ENCODE results near the gene PACS1. TPM values are rescaled to one million over a fixed set of nuclear protein-coding genes. Genes with fewer than 3 reads are reported as not detected.
"Not testable (repeated sequence)": the region's sequence is repeated elsewhere in the genome, so short reads cannot be mapped to it uniquely, and the experiment has no call there.

Gene PACS1
- total RNA-seq (2014; rRNA removed; shearing (Covaris generic); ENCODE audit: low replicate concordance), result 4.2 and 15.9 TPM in 2 replicates

DNA sequence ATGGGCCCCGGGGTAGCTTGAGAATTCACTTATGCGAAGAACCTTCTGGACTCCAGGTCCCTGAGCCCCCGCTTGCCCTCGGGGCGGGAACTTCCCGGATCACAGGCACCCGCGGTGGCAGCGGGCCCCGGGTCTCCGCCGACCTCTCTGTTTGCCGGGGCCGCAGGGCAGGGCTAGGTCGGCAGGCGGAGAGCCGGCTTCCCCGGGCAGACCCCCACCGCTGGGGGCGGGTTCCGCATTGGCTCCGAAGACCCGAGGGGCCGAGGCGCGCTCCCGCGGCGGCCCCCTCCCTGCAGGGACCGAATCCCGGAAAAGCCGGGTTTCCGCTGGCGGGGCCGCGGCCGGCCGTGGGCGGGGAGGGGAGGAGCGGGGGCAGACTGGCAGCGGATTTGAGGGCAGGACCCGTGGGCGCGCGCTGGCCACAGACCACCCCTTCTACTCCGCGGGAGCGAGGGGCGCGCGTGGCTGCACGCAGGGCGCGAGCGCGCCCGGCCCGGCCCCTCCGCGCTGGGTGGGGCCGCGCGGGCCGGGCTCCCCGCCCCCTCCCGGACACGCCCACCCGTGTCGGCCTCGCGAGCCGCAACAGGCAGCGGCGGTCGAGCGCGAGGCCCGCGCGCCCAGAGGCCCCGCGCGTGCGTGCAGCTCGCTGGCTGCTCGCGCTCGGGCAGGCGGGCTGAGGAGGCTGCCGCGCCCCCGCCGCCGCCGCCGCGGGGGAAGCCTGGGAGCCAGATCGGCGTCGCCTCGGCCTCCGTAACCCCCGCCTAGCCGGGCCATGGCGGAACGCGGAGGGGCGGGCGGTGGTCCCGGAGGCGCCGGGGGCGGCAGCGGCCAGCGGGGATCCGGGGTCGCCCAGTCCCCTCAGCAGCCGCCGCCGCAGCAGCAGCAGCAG, at the start of gene PACS1:
TSS of gene PACS1 (plus strand) at position 558 of the 889 bp plus-strand sequence. CDS start at position 773, 215 bp downstream.
- in situ Hi-C loops (cut with HindIII; ENCODE audit: low pct_unique_long_range_greater_than_20kb, low sequenced_read_pairs), result no loop called here
- DNase-seq (ENCODE audit: low read depth), result peak; percentile 49

GRCh38 chr11:66020618-66021357, 49.3 kb upstream of the PACS1 start:
- in situ Hi-C loops (cut with HindIII; ENCODE audit: low pct_unique_long_range_greater_than_20kb, low sequenced_read_pairs), result no loop called here
- peak; percentile 61 for DNase-seq (ENCODE audit: low read depth)

DNA sequence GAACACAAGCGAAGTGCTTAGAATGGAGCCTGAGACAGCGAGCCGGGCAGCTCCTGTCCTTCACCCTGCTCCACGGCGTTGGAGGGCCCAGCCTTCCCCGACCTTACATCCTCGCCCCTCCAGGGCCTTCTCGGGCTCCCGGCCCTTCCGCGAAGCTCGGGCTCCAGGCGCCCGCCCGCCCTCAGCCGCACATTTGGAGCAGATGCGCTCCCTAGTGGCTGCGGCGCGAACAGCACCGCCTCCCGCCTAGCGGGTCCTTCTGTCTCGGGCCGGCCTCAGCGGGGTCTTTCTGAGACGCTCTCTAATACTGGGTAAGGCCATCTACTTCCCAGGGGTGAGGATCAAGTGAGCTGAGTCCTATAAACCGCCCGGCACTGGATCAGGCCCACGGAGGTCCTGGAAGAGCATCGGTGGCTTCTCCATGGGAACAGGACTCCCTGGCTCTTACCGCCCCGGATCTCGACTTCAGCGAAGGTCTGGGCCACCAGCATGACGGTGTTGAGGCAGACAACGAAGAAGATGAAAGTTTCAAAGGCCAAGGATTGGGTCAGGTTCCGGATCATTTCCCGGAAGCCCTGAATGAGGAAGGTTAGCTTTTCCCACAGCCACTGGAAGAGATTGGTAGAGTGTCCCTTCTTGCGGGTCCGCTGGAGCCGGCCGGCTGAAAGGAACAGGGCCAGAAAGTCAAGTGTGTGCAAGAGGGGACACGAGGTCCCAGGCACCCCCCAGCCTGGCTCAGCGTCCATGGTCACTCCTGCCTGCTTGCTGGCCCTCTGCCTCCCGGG, 47.5 kb upstream of the PACS1 start:
- peak; percentile 42 for DNase-seq (ENCODE audit: low read depth)
- in situ Hi-C loops (cut with HindIII; ENCODE audit: low pct_unique_long_range_greater_than_20kb, low sequenced_read_pairs), result no loop called here

GRCh38 chr11:66023186-66023440, 47.0 kb upstream of the PACS1 start:
- DNase-seq (ENCODE audit: low read depth); in situ Hi-C loops (cut with HindIII; ENCODE audit: low pct_unique_long_range_greater_than_20kb, low sequenced_read_pairs): not testable (repeated sequence)

DNA sequence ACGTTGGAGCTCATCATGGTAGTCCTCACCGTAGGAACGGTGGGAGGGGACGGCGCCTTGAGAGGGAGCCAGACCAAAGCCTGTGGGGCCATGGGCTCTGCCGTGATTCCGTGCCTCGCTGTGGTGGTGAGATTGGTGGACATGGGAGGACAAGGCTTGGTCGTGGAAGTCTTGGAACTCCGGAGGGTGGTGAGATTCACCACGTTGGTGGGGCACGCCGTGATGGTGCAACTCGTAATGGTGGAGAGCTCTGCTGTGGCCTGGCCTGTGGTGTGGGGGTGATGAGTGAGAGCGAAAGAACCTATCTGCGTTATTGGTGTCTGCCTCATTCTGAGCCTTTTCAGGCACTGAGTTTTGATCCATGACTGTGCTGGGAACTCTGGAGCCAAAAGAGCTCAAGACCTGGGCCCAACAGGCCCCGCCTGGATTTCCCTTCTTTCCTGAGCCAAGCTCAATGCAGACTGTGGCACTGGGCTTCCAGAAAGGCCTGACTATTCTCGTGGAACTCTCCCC, 44.0 kb upstream of the PACS1 start, which contains the start of gene CATSPER1:
TSS of gene CATSPER1 (minus strand) at position 463 of the 513 bp plus-strand sequence. CDS start at position 363, 100 bp downstream.
- in situ Hi-C loops (cut with HindIII; ENCODE audit: low pct_unique_long_range_greater_than_20kb, low sequenced_read_pairs), result no loop called here

DNA sequence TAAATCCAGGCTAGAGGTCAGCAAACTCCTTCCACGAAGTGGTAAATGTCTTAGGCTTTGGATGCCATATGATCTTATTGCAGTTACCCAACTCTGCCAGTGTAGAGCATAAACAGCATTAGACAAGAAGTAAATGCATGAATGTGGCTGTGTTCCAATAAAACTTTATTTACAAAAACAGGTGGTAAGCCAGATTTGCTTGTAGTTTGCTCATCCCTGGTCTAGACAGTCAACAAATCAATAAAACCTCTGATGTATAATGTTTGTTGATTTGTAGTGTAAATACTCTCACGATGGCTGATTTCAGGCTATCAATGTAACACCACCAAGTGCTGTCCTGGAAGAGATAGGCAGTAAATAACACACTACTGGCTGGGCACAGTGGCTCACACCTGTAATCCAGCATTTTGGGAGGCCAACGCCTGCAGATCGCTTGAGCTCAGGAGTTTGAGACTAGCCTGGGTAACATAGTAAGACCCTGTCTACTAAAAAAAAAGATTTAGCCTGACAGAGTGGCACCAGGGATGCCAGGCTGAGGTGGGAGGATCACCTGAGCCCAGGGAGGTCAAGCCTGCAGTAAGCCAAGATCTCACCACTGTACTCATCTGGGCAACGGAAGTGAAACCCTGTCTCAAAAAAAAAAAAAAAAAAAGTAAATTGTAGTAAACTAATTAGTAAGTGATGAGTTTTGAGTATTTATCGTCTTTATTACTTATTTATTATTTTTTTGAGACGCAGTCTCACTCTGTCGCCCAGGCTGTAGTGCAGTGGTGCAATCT, 36.9 kb upstream of the PACS1 start:
- in situ Hi-C loops (cut with HindIII; ENCODE audit: low pct_unique_long_range_greater_than_20kb, low sequenced_read_pairs), result no loop called here
- DNase-seq (ENCODE audit: low read depth), result no peak

More for the DNA sequence above, 44.0 kb upstream of the PACS1 start, which contains the start of gene CATSPER1:
- no peak for DNase-seq (ENCODE audit: low read depth)

DNA sequence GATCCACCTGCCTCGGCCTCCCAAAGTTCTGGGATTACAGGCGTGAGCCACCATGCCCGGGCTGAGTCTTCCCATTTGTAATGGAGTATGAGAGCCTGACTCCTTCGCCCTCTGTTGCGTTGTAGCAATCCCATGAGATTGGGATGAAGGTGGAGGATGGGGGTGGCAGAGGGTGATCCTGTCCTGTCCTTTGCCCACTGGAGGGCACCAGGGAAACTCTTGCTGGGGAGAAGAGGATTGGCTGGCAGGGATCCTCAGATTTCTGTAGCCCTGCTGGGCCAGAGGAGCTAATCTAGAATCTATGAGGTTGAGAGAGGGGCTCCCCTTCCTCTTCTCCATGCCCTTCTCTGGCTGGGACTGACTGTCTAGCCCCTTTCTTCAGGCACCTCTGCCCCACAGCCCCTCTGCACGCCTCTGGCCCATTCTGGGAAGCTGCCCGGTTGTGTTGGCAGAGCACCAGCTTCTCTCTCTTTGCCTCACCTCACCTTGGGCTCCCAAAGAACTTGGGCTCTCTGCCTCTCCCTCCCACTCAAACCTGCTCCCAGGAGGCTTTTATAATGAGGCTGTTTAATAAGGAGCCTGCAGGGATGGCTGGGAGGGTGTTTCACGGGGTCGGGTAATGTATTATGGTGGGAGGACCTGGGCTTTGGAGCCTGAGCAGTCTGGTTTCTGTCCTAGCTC, 34.3 kb upstream of the PACS1 start:
- in situ Hi-C loops (cut with HindIII; ENCODE audit: low pct_unique_long_range_greater_than_20kb, low sequenced_read_pairs), result no loop called here
- no peak for DNase-seq (ENCODE audit: low read depth)

DNA sequence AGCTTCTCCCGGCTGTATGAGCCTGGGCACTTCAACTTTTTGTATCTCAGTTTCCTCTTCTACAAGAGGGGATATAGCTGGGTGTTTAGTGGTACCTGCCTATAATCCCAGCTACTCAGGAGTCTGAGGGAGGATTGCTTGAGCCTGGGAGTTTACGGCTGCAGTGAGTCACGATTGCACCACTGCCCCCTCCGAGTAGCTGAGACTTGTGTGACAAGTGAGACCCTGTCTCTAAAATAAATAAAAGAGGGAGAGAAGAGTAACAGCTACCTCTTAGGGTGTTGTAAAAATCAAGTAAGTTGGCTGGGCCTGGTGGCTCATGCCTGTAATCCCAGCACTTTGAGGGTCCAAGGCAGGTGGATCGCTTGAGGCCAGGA, 33.8 kb upstream of the PACS1 start:
- DNase-seq (ENCODE audit: low read depth), result no peak
- in situ Hi-C loops (cut with HindIII; ENCODE audit: low pct_unique_long_range_greater_than_20kb, low sequenced_read_pairs), result no loop called here

DNA sequence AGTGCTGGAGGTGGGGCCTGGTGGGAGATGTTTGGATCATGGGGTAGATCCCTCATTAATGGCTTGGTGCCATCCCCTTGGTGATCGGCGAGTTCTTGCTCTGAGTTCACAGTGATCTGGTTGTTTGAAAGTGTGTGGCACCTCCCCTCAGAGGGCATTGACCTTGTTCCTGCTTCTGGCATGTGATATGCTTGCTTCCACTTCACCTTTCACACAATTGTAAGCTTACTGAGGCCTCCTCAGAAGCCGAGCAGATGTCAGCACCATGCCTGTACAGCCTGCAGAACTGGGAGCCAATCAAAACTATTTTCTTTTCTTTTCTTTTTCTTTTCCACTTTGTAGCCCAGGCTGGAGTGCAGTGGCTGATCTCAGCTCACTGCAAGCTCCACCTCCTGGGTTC, 32.7 kb upstream of the PACS1 start:
- DNase-seq (ENCODE audit: low read depth), result no peak
- in situ Hi-C loops (cut with HindIII; ENCODE audit: low pct_unique_long_range_greater_than_20kb, low sequenced_read_pairs), result no loop called here

- in situ Hi-C loops (cut with HindIII; ENCODE audit: low pct_unique_long_range_greater_than_20kb, low sequenced_read_pairs), result no loop called here
- DNase-seq (ENCODE audit: low read depth), result no peak
These were observed 30.3 kb upstream of the PACS1 start for GRCh38 chr11:66039765-66040164.

- in situ Hi-C loops (cut with HindIII; ENCODE audit: low pct_unique_long_range_greater_than_20kb, low sequenced_read_pairs), result no loop called here
- no peak for DNase-seq (ENCODE audit: low read depth)
These were observed 27.7 kb upstream of the PACS1 start for GRCh38 chr11:66042227-66042995.

- no peak for DNase-seq (ENCODE audit: low read depth)
- in situ Hi-C loops (cut with HindIII; ENCODE audit: low pct_unique_long_range_greater_than_20kb, low sequenced_read_pairs), result no loop called here
These were observed 26.8 kb upstream of the PACS1 start for GRCh38 chr11:66042996-66043906.

- in situ Hi-C loops (cut with HindIII; ENCODE audit: low pct_unique_long_range_greater_than_20kb, low sequenced_read_pairs), result no loop called here
- no peak for DNase-seq (ENCODE audit: low read depth)
These were observed 25.3 kb upstream of the PACS1 start for GRCh38 chr11:66044757-66045156.

DNA sequence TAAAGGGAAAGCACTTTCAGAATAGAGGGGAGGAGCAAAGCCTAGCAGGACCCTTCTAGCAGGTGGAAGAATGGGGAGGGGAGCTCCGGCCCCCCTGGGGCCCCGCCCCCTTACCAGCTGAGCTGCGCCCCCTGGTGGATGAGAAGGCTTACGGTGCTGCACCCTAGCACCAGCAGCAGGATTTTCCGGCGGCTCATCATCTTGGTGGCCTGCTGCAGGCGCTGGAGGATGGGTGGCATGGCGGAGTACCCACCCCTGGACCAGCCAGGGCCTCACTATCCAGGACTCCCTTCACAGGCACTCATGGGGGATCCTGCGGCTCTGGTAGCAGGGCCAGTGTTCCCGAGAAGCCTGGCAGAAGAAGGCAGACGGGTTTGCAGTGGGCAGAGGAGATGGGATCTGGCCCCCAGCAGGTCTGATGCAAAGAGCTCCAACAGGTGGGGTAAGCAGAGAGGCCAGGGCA, 24.9 kb upstream of the PACS1 start:
- in situ Hi-C loops (cut with HindIII; ENCODE audit: low pct_unique_long_range_greater_than_20kb, low sequenced_read_pairs), result no loop called here
- DNase-seq (ENCODE audit: low read depth), result peak; percentile 39

DNA sequence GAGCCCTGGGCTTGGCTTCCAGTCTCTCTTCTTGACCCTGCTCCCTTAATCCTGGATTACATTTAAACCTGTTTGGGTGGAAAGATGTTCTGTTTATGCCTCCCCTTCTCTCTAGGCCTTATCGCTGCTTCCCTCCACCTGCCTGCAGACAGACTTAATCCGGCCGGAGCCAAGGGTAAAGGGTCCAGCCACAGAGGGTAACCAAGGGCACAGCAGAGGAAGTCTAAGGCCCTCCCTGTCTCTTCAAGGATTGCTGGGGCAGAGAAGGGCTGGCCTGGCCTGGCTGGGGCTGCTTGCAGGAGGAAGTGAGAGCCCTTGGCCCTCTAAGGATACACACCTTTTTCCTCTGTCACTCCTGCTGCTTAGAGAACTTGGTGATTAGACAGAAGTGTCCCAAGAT, 23.2 kb upstream of the PACS1 start:
- in situ Hi-C loops (cut with HindIII; ENCODE audit: low pct_unique_long_range_greater_than_20kb, low sequenced_read_pairs), result no loop called here
- no peak for DNase-seq (ENCODE audit: low read depth)

Measured in Caki2 (cell line).